D341Med (cell line): ENCODE measurements around the gene CKMT2.

ENCODE experiments used
- DNase-seq: peaks from one replicate; pipeline ENCODE4 v3.0.0; 2012; ENCODE audit warnings: low spot score

CKMT2 gene

DNA sequence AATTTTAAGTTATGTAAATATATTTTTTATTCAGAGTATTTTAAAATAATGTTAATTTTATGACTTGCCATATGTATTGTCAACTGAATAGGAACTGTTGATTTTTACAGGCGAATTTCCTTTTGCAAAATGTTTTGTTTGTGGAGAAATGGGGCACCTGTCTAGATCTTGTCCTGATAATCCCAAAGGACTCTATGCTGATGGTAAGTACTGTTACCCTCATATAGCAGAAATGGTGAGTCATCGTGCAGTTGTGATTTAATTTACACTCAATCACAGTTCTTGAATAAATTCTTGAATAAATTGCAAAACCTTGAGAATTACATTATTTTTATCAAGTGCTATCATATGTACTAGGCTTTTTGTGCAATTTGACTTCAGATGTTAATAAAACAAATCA is 75.7 kb downstream of the CKMT2 start:
- no peak for DNase-seq

DNA sequence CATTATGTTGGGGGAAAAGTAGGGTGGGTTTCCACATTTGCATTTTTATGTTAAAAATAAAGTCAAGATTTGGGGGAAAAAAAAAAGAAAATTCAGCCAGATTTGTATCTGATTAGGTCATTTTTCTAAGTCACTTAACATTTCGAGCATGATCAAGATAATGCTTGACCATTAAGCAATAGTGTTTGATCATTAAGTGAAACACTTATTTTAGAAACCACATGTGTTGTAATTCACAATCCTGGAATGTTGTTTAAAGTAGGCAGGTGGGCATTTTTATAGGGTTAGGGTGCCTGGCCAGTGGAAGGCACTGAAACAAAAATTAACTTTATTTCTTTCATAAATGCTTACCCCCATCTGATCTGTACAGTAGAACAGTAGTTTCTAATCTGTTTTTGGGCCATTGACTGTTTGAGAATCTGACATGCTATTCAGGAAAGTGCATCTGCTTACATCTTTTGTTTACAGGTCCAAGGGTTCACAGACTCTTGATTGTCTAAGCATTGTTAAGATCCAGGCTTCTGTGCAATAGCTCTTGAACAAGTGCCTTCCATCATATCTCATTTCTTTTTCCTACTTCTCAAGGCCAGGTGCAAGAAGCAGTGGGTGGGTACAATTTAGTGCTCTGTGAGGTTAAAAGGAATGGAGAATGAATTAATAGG is 77.4 kb downstream of the CKMT2 start:
- DNase-seq = no peak

DNA sequence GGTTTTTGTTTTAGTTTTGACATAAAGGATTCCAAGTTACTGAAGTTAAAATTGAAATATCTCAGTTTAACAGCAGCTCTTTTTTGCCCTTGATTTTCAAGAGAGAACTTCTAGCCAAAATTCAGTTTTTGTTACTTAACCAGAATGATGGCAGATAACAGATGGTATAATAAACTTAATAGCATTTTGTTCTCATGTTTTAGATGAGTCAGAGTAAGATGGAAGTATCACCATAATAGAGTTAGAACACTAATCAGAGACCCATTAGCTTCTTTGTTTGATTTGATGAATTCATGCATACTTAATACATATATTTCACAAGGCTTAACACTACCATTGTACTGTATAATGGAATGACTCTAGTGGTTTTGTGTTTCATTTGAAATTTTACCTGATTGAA is 80.2 kb downstream of the CKMT2 start:
- DNase-seq = no peak

DNA sequence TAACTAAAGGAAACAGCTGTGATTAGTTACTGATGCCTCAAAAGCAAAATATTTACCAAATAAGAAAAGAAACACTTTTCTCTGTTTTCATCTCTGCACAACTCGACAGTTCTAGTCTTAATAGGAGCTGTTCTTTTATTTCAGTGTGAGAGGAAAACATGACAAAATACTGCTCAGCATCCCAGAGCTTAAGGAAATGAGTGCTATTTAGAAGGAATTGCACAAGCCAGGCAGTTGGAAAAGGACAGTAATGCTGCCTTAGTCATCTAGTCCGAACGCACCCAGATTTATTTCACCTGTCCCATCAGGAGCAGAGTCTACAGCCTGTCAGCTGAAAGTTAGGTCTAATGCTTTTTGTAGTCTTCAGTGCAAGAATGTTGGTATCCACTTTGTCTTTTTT is 80.6 kb downstream of the CKMT2 start:
- DNase-seq = no peak

DNA sequence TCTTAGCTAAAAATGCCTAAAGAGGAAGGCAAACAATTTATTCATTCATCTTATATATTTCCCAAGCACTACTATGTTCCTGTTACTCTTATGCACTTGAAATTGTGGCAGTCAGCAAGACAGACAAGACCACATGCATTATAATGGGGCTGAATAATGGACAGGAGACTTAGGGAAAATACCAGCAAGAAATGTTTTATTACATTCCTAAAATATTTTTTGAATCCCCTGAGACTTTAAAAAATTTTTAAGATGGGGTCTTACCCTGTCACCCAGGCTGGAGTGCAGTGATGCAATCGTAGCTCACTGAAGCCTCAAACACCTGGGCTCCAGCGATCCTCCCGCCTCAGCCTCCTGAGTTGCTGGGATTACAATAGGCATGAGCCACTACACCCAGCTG is 81.5 kb downstream of the CKMT2 start:
- DNase-seq = no peak

DNA sequence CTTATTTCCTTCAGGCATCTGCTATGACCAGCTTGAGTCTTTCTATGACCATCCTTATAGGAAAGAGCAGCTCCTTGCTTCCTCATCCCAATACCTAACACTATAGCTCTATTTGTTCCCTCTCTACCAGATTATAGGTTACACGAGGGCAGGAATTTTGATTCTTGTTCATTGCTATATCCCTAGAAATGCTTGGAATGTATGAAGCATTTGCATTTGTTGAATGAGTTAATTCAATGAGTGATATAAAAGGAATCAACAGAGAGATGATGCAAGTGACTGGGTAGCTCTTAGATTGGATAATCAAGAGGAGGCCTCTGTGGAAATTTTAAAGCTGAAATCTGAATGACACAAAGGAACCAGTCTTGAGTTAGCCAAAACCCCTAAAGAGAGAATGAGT is 82.2 kb downstream of the CKMT2 start:
- no peak for DNase-seq

DNA sequence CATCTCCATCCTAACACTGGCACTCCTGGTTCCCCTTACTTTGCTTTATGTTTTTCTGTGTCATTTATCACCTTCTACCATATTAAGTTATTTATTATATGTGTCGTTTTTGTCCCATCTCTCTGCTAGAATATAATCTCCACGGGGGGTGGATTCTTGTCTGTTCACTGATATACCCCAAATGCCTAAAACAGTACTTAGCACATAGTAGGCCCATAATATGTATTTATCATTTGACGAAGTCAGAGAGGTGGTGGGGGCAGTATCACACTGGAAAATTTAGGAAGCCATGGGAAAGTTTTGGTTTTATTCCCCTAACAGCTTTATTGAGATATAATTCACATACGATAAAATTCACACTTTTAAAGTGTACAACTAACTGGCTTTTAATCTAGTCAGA is 82.7 kb downstream of the CKMT2 start:
- no peak for DNase-seq
